Amniotic epithelial cell (primary cell): ENCODE data around the gene PRMT7.

ENCODE experiments used
- DNase-seq: peaks from one replicate; pipeline ENCODE4 v3.0.0-alpha.2; 2010; ENCODE audit warnings: low read depth

The PRMT7 gene

DNA sequence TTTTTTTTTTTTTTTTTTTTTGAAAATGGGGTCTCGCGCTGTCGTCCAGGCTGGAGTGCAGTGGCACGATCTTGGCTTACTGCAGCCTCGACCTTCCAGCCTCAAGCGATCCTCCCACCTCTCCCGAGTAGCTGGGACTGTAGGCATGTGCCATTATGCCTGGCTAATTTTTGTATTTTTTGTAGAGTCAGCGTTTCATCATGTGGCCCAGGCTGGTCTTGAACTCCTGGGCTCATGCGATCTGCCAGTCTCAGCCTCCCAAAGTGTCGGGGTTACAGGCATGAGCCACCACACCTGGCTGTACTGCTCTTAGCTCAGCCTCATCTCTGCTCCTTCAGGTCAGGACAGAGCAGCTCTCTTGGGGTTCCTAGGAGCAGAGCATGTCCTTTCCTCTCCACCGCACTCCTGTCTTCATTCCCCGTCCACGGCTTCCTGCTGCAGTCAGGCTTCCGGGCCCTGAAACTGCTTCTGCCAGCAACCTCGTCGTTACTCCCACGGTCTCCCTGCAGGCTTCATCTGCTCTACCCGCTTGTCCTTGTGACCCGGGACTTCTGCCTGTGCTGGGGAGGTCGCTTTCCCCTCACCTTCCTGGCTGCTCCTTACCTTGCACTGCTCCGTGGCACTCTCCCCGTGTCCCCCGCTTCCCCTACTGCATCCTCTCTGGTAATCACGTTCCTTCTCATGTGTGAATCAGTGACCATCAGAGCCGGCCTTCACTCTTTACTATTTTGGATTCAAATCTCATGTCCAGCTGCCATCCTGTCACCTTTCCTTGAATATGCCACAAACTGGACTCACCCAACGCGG lies 38.0 kb downstream of the PRMT7 start:
- DNase-seq = no peak

DNA sequence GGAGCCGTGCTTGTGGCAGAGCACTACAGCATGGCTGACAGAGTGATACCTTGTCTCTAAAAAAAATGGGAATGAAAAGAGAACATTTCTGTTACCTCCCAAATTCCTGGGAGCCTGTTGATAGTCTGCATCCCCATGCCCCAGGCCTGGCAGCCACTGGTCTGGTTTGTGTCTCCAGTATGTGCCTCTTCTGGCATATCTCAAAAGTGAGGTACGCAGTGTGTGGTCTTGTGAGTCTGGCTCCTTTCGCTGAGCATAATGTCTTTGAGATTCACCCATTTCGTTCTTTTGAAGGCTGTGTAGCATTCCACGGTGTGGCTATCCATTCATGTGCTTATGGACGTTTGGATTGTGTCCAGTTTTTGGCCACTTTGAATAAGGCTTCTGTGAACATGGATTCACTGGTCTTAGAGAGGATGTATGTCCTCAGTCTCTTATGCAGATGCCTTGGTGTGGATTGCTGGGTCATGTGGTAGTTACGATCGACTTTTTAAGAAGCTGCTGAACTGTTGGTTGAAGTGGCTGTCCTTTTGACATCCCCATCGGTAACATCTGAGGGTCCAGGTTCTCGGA lies 39.1 kb downstream of the PRMT7 start:
- DNase-seq = peak; percentile 38

DNA sequence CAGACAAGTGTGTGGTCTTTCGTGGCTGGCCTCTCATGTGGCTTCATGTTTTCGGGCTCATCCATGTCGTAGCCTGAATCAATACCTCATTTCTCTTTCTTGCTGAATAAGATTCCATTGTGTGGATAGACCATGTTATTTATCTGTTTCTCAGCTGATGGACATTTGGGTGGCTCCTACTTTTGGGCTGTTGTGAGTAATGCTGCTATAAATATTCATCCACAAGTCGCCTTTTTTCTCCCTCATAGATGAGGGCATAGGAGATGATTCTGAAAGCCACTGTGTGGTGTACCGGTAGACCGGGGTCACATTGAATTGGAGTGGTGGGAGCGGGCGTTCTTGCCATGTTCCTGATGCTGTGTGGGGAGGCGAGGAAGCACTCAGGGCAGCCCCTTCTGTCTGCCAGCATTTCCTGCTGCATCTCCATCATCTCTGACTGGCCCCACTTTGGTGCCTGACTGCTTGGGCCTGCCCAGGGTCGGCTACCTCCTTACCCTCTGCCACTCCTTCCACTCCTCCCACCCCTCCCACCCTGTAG lies 40.1 kb downstream of the PRMT7 start:
- no peak for DNase-seq

DNA sequence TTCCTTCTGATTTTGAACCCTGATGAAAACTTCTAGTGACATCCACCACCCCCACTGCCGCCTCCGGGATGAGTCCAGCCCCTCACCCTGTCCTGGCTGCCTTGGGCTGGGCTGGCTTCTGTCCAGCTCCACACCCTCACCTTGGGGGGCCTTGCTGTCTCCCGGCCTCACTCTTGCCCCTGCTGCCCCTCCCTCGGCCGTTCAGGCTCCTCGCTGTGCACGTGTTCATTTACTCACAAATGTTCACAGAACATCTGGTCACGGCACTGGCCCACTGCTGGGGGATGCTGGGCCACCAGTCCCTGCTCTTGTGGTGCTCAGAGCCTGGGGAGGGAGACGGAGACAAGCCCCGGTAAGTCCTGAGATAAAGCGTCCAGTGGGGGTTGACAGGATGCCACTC lies 40.6 kb downstream of the PRMT7 start:
- DNase-seq = no peak

DNA sequence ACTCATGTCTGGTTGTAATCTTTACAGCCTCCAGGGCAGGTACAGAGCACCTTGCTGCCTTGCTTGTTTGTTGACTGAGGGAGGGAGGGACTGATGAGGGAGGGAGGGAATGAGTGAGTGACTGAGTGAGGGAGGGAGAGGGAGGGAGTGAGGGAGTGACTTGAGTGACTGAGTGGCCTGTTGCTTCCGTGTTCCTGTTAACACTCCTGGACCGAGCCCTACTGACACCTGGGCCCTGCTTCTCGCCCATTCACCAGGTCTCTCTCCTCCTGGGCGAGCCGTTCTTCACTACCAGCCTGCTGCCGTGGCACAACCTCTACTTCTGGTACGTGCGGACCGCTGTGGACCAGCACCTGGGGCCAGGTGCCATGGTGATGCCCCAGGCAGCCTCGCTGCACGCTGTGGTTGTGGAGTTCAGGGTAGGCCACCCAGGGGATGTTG lies 41.2 kb downstream of the PRMT7 start:
- DNase-seq = no peak

DNA sequence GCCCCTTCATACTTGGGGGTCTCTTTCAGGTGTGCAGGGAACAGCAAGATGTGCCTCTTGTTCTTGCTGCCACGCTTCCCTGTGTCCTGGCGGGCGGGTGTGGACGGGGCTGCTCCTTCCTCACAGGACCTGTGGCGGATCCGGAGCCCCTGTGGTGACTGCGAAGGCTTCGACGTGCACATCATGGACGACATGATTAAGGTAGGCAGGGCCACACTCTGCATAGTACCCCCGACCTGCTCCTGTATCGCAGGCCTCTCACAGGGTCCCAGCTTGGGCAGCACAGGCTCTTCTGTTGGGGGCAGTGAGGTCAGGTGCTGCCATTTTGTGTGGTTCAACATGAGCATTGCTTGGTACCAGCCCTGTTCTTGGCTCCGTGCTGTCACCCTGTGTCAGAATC lies 42.5 kb downstream of the PRMT7 start:
- DNase-seq = no peak

DNA sequence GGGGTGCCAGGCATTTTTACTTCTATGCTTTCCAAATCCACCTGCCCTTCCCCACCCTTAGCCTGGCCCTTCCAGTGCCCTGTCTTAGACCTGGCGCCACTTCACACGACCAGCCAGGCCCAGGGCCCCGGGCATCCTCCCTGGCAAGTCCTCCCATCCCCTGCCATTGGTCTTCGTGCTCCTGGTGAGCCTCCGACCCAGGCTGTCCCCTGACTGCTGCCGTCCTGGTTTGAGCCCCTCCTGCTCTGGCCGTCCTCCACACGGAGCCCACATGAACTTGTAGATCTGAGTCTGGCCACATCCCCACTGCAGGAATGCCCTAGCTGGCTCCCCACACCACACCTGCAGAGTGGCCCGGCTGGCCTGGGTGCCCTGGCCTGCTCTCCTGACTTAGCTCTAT lies 44.0 kb downstream of the PRMT7 start:
- DNase-seq = no peak

DNA sequence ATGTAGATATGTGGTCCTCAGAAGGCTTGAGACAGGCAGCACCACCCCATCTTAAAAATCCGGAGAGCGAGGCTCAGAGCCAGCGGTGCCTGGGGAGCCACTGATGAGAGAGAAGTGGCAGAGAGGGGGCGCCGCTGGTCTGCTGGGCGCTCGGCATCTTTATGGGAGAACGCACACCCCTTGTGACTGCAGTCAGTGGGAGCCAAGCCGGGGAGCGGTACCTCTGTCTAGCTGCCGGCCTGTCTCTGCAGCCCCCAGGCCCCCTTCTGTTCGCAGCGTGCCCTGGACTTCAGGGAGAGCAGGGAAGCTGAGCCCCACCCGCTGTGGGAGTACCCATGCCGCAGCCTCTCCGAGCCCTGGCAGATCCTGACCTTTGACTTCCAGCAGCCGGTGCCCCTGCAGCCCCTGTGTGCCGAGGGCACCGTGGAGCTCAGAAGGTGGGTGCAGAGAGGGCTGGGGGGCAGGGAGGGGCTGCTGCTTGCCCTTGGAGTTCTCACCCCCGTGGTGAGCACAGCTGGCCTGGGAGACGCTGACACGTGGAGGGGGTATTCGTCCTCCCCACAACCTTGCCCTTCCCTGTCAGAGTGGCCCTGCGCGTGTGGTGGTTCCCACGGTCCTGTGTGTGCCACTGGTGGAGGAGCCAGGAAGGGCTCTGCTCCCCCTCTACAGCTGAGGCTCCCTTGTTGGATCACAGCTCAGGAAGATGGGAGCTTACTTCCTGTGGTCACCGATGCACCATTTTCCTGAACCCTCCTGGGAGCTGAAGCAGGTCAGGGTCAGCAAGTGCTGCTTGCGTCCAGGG lies 44.8 kb downstream of the PRMT7 start:
- no peak for DNase-seq

DNA sequence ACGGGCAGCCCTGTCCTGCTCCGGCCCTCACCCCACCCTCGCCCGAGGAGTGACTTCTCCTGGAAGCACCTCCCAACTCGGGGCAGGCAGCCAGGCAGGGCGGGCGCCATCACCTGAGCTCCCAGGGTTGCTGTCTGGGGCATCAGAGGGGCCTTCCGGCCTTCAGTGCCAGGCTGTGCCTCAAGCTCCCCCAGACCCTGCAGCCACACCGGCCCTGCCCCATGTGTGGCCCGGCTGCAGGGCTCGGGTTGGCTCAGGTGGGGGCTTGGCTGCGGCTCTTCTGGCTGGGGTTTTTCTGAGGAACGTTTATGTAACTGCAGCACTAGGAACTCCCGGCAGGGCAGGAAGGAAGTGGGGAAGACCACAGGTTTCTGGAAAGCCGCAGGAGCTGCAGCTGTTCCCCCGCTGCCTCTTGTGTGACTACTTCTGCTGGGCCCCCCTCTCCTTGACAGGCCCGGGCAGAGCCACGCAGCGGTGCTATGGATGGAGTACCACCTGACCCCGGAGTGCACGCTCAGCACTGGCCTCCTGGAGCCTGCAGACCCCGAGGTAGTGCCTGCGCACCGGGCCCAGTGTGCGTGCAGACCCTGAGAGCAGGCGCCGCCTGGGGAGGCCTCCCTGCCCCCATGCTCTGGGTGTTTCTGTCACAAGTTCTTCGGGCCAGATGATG lies 45.6 kb downstream of the PRMT7 start:
- DNase-seq = no peak

DNA sequence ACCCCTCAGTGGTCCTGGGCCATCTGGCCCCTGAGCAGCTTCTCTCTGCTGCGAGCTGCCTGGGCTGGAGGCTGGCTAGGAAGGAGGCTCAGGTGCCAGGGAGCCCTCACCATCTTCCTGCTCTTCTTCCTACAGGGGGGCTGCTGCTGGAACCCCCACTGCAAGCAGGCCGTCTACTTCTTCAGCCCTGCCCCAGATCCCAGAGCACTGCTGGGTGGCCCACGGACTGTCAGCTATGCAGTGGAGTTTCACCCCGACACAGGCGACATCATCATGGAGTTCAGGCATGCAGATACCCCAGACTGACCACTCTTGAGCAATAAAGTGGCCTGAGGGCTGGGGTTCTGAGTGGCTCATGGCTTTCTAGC lies 46.1 kb downstream of the PRMT7 start:
- peak; percentile 29 for DNase-seq

DNA sequence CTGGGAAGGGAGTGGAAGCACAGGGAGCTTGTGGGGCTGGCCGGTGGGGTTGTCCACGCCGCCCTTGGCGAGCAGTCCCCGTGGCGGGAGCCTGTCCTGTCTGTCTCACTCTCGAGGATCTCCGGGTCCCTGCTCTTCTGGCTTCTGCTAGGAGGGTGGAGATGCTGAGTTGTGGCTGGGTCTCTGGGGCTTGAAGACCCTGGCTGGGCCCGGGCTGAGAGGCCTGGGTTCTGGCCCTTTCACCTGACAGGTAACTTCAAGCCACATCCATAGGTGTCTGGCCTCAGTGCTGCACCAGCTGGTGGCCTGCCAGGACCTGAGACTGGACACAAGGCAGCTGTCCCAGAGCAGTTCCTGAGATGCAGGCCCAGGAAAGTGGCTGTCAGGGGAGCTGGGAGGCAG lies 46.7 kb downstream of the PRMT7 start:
- DNase-seq = no peak

DNA sequence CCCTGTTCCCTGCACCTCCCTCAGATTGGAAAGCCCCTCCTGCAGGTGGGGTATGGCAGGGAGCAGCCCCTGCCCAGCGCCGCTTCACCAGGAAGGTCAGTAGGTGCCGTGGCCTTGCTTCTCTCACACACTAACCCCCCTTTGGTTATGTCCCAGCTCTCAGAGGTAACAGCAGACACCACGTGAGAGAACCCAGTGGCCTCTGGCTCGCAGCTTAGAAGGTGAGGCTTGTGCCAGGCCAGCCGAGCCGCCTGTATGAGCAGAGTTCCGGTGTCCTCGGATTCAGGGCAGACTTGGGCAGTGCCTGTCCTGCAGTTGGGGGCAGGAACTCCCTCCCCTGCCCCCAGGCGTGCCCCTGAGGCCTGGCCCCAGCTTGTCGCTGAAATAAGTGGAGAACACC lies 47.1 kb downstream of the PRMT7 start:
- no peak for DNase-seq

DNA sequence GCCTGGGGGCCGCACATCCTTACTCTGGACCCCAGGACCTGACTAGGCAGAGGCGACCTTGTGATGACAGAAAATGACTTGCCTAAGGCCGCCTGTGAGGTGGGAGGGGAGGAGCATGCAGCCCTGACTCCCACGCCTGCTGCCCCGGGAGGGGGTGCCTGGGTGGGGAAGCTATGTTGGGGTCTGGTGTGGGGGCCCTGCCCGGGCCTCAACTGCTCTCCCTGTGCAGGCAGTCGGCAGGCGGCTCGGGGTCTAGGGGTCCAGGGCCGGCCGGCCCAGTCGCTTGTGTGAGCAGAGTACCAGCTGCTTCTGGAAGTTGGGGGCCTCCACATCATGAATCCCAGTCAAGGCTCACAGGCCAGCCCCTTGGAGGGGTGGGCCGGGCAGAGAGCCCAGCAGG lies 48.1 kb downstream of the PRMT7 start:
- DNase-seq = no peak

DNA sequence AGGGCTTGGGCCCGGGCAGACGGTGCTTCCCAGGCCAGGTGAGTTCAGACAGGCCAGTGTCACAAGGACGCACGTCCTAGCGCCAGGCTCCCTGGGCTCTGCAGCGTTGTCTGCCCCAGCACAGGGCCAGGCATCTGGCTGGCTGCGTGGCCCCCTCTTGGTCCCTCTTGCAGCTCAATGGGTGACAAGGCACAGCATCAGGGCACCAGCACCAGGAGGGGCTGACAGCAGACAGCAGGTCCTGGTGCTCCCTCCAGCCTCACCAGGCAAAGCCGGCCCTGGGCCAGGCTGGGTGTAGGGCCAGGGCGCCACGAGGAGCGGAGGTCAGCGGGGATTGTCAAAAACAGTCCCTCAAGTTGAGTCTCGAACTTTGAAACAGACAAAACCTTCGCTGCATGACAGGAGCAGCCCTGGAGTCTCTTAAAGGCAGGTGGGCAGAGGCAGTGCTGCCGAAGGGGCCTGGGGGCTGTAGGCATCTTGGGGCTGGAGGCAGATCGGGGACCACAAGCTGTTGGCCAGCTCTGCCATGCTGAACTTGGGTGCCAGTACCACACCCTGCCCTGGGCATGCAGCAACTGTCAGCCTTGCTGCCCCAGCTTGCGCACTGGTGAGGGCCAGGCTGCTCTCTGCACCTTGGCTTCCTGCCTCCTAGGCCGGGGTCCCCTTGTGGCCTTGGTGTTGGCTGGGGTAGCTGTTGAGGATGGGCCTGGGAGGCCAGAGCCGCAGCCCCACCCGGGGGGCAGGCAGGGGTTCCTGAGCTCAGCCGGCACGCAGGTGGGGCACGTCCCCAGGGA lies 48.8 kb downstream of the PRMT7 start:
- DNase-seq = no peak

DNA sequence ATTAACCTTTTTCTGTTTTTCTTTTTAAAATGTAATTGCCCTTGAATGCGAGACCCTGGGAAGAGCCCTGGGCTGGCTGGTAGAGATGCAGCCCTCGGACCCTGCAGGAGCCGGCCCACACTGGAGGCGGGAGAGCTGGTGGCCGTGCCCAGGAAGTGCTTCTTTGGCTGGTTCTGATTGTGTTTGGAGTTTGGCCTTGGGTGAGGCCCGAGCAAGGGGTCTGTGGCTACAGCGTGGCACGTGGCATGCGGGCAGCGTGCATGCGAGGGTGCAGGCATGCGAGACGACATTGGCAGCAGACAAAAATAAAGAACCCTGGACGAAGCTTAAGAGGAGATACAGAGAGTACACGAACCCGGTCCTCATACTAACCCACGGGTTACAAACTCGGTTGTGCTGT lies 49.7 kb downstream of the PRMT7 start:
- DNase-seq = no peak

DNA sequence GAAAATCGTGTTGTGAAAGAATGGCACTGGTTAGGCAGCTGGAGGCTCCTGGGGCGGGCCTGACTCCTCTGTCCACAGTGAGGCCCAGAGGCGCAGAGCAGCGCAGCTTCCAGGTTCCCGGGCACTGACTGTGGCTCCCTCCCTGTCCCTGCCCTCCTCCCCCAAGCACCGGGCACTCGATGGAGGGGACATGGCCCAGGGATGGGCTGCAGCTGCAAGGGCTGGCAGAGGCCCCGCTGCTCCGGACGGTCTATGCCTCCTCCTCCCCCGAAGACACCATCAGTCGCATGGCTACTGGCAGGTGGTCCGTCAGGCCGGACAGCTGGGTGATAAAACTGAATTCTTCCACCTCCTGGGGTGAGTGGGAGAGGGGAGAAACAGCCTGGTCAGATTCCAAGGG lies 50.1 kb downstream of the PRMT7 start:
- no peak for DNase-seq

DNA sequence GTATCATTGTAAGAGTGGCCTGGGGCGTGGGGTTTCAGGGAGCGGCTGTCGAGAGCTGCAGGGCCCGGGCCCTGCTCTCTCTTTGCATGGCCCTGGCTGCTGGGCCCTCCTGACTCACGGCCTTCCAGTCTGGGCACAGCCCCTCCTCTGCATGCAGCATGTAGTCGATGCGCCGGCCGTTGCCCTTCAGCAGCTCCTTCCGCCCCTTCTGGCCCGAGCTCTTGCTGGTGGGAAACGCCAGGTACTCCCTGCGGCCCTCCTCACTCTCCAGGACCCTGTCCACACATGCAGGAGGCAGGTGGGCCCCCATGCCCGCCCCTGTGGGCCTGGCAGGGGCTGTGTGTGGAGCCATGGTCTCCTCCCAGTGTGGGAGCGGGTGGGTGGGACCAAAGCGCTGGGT lies 50.7 kb downstream of the PRMT7 start:
- peak; percentile 13 for DNase-seq

DNA sequence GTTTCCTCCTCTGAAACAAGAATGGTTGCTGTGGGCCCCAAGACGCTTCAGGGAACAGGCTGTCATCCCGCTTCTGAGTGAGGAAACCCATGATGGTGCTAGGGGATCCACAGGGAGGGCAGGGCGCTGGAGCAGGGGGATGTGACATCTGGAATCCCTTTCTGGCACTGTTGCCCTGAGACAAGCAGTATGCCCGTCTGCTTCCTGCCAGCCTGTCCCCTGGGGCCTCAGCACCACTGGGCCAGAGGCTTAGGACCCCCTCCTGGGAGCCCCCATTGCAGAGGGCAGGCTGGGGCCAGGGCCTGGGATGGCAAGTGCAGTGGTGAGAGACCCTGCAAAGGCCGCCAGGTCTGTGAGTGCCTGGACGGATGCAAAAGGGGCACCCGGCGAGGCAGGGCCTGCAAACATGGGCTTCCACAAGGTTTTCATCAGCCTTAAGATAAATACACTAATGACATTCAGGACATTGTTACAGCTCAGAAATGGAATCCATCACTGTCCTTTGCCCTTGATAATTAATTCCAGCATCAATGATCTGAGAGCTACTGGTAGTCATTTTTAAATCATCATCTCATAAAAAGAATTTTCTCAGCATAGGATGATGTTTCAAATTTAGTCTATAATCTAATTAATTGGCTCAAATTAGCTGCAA lies 51.6 kb downstream of the PRMT7 start:
- no peak for DNase-seq

DNA sequence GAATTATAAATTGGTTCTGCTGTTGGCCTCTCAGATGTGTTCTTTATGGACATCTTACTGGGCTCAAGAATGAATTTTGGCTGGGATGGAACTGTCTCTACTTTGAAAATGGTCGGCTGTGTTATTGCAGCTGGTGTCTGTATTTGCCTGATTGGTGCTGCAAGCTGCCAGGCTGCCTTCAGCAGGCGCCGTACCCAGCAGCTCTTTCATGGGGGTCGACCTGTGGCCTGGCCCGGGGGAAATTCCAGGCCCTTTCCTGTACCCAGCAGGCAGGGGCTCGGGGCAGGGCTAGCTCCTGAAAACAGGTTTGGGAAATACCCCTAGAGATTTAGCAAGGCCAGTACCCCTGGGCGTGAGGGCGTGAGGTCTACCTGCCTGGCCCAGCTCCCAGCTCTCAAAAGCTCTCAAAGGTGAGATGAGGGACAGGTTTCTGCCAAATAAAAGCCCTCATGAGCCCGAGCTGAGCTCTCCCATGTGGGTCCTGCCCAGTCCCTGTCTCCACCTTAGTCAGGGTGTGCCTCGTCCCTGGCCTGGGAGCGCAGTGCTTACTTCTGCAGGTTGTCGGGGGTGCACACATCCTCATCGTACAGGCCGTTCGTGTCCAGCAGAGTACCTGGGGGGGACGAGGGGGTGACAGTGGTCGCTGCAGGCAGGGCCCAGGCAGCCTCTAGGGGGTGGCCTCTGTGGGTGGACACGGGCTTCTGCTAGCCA lies 52.3 kb downstream of the PRMT7 start:
- DNase-seq = no peak
